H9 (cell line): ENCODE results near the gene ZNF653. TPM values are rescaled to one million over a fixed set of nuclear protein-coding genes. Genes with fewer than 3 reads are reported as not detected.

Experiments
- DNase-seq: peaks from one replicate; pipeline ENCODE4 v3.0.0-alpha.2; 2017
- H2AFZ ChIP-seq: one replicate; pipeline ENCODE4 v1.6.1; 2013; ENCODE audit warnings: mild to moderate bottlenecking, low read length, control low read depth, moderate library complexity
- H2AK5ac ChIP-seq: 2 replicates; pipeline ENCODE4 v1.6.1; 2013; ENCODE audit warnings: low read length, control low read depth, mixed read lengths; ENCODE audit not compliant: insufficient read length
- H2BK120ac ChIP-seq: one replicate; pipeline ENCODE4 v1.6.1; 2013; ENCODE audit warnings: low read depth, mild to moderate bottlenecking, low read length, control low read depth, inconsistent platforms; ENCODE audit not compliant: poor library complexity, severe bottlenecking
- H2BK12ac ChIP-seq: 2 replicates; pipeline ENCODE4 v1.6.1; 2013; ENCODE audit warnings: low read length, control low read depth, mixed read lengths, low read depth; ENCODE audit not compliant: insufficient read length
- H2BK15ac ChIP-seq: 2 replicates; pipeline ENCODE4 v1.6.1; 2013; ENCODE audit warnings: low read depth, low read length, control low read depth
- H2BK20ac ChIP-seq: one replicate; pipeline ENCODE4 v1.6.1; 2013; ENCODE audit warnings: low read depth, mild to moderate bottlenecking, low read length, control low read depth, inconsistent platforms; ENCODE audit not compliant: poor library complexity, severe bottlenecking
- H2BK5ac ChIP-seq: 2 replicates; pipeline ENCODE4 v1.6.1; 2013; ENCODE audit warnings: low read length, control low read depth, mixed read lengths; ENCODE audit not compliant: insufficient read length
- H3K14ac ChIP-seq: 2 replicates; pipeline ENCODE4 v1.6.1; 2013; ENCODE audit warnings: low read length, control low read depth; ENCODE audit not compliant: insufficient read depth
- H3K18ac ChIP-seq: 2 replicates; pipeline ENCODE4 v1.6.1; 2013; ENCODE audit warnings: low read depth, mild to moderate bottlenecking, mixed read lengths, low read length, control low read depth; ENCODE audit not compliant: insufficient read length
- H3K23ac ChIP-seq: 2 replicates; pipeline ENCODE4 v1.6.1; 2013; ENCODE audit warnings: low read length, control low read depth, mixed read lengths, low read depth; ENCODE audit not compliant: insufficient read length
- H3K23me2 ChIP-seq: 2 replicates; pipeline ENCODE4 v1.6.1; 2013; ENCODE audit warnings: low read depth, mild to moderate bottlenecking, mixed read lengths, low read length, control low read depth; ENCODE audit not compliant: insufficient read length, poor library complexity, severe bottlenecking
- H3K27ac ChIP-seq: 2 replicates; pipeline ENCODE4 v1.5.1; 2013; ENCODE audit warnings: low read length, control low read depth, mixed read lengths, low read depth; ENCODE audit not compliant: insufficient read length
- H3K27me3 ChIP-seq: 2 replicates; pipeline ENCODE4 v1.6.1; 2013; ENCODE audit warnings: low read length, control low read depth, inconsistent platforms; ENCODE audit not compliant: insufficient read depth
- H3K4ac ChIP-seq: 2 replicates; pipeline ENCODE4 v1.6.1; 2013; ENCODE audit warnings: low read depth, mild to moderate bottlenecking, control low read depth, inconsistent platforms, low read length, moderate library complexity
- H3K4me1 ChIP-seq: 2 replicates; pipeline ENCODE4 v1.6.1; 2013; ENCODE audit warnings: low read length, control low read depth, inconsistent platforms; ENCODE audit not compliant: insufficient read depth
- H3K4me2 ChIP-seq: 2 replicates; pipeline ENCODE4 v1.6.1; 2013; ENCODE audit warnings: low read length, control low read depth, mixed read lengths; ENCODE audit not compliant: insufficient read length, insufficient read depth
- H3K56ac ChIP-seq: 2 replicates; pipeline ENCODE4 v1.6.1; 2013; ENCODE audit warnings: low read depth, mild to moderate bottlenecking, mixed read lengths, low read length, control low read depth; ENCODE audit not compliant: insufficient read length
- H3K79me1 ChIP-seq: 2 replicates; pipeline ENCODE4 v1.6.1; 2013; ENCODE audit warnings: low read depth, mild to moderate bottlenecking, moderate library complexity, low read length, control low read depth, inconsistent platforms; ENCODE audit not compliant: insufficient read depth, poor library complexity, severe bottlenecking
- H3K79me2 ChIP-seq: 2 replicates; pipeline ENCODE4 v1.6.1; 2013; ENCODE audit warnings: low read length, control low read depth, inconsistent platforms; ENCODE audit not compliant: insufficient read depth
- H3K9ac ChIP-seq: 2 replicates; pipeline ENCODE4 v1.6.1; 2013; ENCODE audit warnings: low read length, control low read depth, mixed read lengths; ENCODE audit not compliant: insufficient read length; ENCODE audit errors: extremely low read depth
- H3K9me3 ChIP-seq: one replicate; pipeline ENCODE4 v1.6.1; 2013; ENCODE audit warnings: low read depth, low read length, inconsistent platforms; ENCODE audit not compliant: control insufficient read depth
- H3T11ph ChIP-seq: one replicate; pipeline ENCODE4 v1.6.1; 2013; ENCODE audit warnings: mild to moderate bottlenecking, low read length, control low read depth, inconsistent platforms
- H4K20me1 ChIP-seq: one replicate; pipeline ENCODE4 v1.6.1; 2013; ENCODE audit not compliant: control insufficient read depth, insufficient read length, insufficient read depth
- H4K5ac ChIP-seq: 2 replicates; pipeline ENCODE4 v1.6.1; 2013; ENCODE audit warnings: low read depth, mild to moderate bottlenecking, mixed read lengths, low read length, control low read depth; ENCODE audit not compliant: insufficient read length
- H4K8ac ChIP-seq: replicated peaks from 2 replicates; pipeline ENCODE4 v1.6.1; 2013; ENCODE audit warnings: low read length, control low read depth, mixed read lengths, low read depth; ENCODE audit not compliant: insufficient read length
- H4K91ac ChIP-seq: 2 replicates; pipeline ENCODE4 v1.6.1; 2013; ENCODE audit warnings: low read depth, mild to moderate bottlenecking, moderate library complexity, mixed read lengths, low read length, control low read depth; ENCODE audit not compliant: insufficient read length
- H3K27ac Mint-ChIP-seq, 3 experiments: 2 replicates in 2 of 3; 3 replicates in 1 of 3; pipeline ENCODE4 v1.8.0; 2020 to 2021; ENCODE audit warnings: mixed read lengths in 3 of 3, mild to moderate bottlenecking in 1 of 3, moderate library complexity in 1 of 3
- H3K27me3 Mint-ChIP-seq: 2 replicates; pipeline ENCODE4 v1.8.0; 2021; ENCODE audit warnings: low read depth, mild to moderate bottlenecking, moderate library complexity, mixed read lengths
- H3K36me3 Mint-ChIP-seq, 3 experiments: 2 replicates in 2 of 3; 3 replicates in 1 of 3; pipeline ENCODE4 v1.8.0; 2020 to 2021; ENCODE audit warnings: low read depth in 3 of 3, mixed read lengths in 3 of 3; ENCODE audit not compliant: insufficient read depth in 1 of 3
- H3K4me1 Mint-ChIP-seq, 2 experiments: 2 replicates each; pipeline ENCODE4 v1.8.0; 2020; ENCODE audit warnings: mixed read lengths in 2 of 2
- H3K4me3 Mint-ChIP-seq, 2 experiments: 2 replicates in 1 of 2; 3 replicates in 1 of 2; pipeline ENCODE4 v1.8.0; 2020 to 2021; ENCODE audit warnings: mild to moderate bottlenecking in 2 of 2, mixed read lengths in 2 of 2, moderate library complexity in 1 of 2
- H3K9me3 Mint-ChIP-seq, 2 experiments: 2 replicates in 1 of 2; 3 replicates in 1 of 2; pipeline ENCODE4 v1.8.0; 2020; ENCODE audit warnings: mild to moderate bottlenecking in 2 of 2, mixed read lengths in 2 of 2, moderate library complexity in 1 of 2
- WGBS: extraction: QIAGEN DNeasy Blood & Tissue Kit; methylation state at CpG from one replicate; pipeline ENCODE4 v1.1.7; 2013; ENCODE audit warnings: missing lambda C conversion rate, low lambda C conversion rate, mixed read lengths; ENCODE audit not compliant: insufficient read length; ENCODE audit errors: extremely low coverage; 5-methylcytosine and 5-hydroxymethylcytosine counted together
- total RNA-seq: library from RNA; stranded (reverse); gene quantifications from 2 replicates; pipeline ENCODE4 v1.2.1, GENCODE V29; 2021
- TF ChIP-seq, protein P1 (sequence below): fragments of 200-600 bp; sonication (generic); conservative IDR thresholded peaks from 3 replicates; pipeline ENCODE4 v1.8.0; 2021; ENCODE audit warnings: antibody characterized with exemption, mild to moderate bottlenecking

ZNF653 gene
- total RNA-seq, 1 experiment from 2014 or later = 11.6 TPM

GRCh38 chr19:11494634-11495285 is 10.9 kb downstream of the ZNF653 start:
- Histone ChIP-seq H3K23me2 (peaks cover 3% of the 10 kb centered on the region), H3K79me2 (no peaks in the 10 kb centered on the region), H2AK5ac (no peak overlapping the region), H3T11ph (no peak overlapping the region), H4K5ac (no peak overlapping the region), H3K27me3 (no peaks in the 10 kb centered on the region), H3K4me1 (no peaks in the 10 kb centered on the region), H3K4ac (no peak overlapping the region), H3K4me2 (no peak overlapping the region), H2BK5ac (no peak overlapping the region), H3K9me3 (no peaks in the 10 kb centered on the region), H3K14ac (no peak overlapping the region), H3K27ac (no peak overlapping the region), H4K8ac (no peak overlapping the region), H4K20me1 (no peaks in the 10 kb centered on the region), H2AFZ (no peak overlapping the region), H3K79me1 (no peaks in the 10 kb centered on the region), H2BK120ac (no peak overlapping the region), H4K91ac (no peak overlapping the region), H3K18ac (no peak overlapping the region), H3K56ac (no peak overlapping the region), H2BK12ac (no peak overlapping the region), H3K23ac (no peak overlapping the region), H2BK15ac (no peak overlapping the region), H2BK20ac (no peak overlapping the region), H3K9ac (no peak overlapping the region)
- DNase-seq = no peak
- Mint-ChIP-seq H3K4me3 (no peak overlapping the region), H3K4me1 (peaks cover 2 to 5% of the 10 kb centered on the region in 2 experiments; a peak in 3 of 4 replicates), H3K36me3 (peaks cover 2 to 27% (median 12%) of the 10 kb centered on the region in 3 experiments; a peak in 4 of 7 replicates), H3K9me3 (no peaks in the 10 kb centered on the region), H3K27me3 (no peaks in the 10 kb centered on the region), H3K27ac (no peak overlapping the region)
- TF ChIP-seq, protein P1, sequence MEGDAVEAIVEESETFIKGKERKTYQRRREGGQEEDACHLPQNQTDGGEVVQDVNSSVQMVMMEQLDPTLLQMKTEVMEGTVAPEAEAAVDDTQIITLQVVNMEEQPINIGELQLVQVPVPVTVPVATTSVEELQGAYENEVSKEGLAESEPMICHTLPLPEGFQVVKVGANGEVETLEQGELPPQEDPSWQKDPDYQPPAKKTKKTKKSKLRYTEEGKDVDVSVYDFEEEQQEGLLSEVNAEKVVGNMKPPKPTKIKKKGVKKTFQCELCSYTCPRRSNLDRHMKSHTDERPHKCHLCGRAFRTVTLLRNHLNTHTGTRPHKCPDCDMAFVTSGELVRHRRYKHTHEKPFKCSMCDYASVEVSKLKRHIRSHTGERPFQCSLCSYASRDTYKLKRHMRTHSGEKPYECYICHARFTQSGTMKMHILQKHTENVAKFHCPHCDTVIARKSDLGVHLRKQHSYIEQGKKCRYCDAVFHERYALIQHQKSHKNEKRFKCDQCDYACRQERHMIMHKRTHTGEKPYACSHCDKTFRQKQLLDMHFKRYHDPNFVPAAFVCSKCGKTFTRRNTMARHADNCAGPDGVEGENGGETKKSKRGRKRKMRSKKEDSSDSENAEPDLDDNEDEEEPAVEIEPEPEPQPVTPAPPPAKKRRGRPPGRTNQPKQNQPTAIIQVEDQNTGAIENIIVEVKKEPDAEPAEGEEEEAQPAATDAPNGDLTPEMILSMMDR = no peak
- no CpG with 5 or more reads among the region's 27 CpGs for WGBS
